Measurements from ENCODE around the gene DNAH14.

DNA sequence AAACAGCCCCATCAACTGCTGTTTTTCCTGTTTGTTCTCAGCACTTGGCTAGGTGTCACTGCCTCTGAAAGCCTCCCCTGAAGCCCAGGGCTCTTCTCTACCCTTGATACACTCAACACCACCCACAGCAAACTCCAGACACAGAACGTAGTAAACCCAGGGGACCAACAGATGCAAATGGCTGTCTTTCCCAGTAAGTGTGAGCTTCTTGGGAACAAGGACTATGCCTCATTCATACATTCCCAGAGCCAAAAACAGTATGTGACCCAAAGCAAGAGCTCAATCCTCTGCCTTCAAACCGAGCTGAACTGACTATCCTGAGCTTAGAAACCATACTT is 494.0 kb downstream of the DNAH14 start:
- TF ChIP-seq EZH2phosphoT487 (IDR thresholded peaks at IDR 0.05; ENCODE audit: unreplicated experiment) (no peak), CTCF (conservative IDR thresholded peaks at IDR 0.05; ENCODE audit: low read depth in 2 of 2) (no peak), EZH2 (IDR thresholded peaks at IDR 0.05; ENCODE audit: low read depth, unreplicated experiment) (no peak), POLR2AphosphoS5 (IDR thresholded peaks at IDR 0.05; ENCODE audit: low read depth) (no peak), ETS1 (IDR thresholded peaks at IDR 0.05) (no peak), CREB1 (CRISPR knock-in tag; IDR thresholded peaks at IDR 0.05; ENCODE audit: low read depth) (no peak), STAT1 (IDR thresholded peaks at IDR 0.05; ENCODE audit: unreplicated experiment) (no peak), ZNF114 (CRISPR knock-in tag; IDR thresholded peaks at IDR 0.05) (no peak), NANOG (IDR thresholded peaks at IDR 0.05; ENCODE audit: borderline replicate concordance) (no peak)
- TF ChIP-seq, protein P1, sequence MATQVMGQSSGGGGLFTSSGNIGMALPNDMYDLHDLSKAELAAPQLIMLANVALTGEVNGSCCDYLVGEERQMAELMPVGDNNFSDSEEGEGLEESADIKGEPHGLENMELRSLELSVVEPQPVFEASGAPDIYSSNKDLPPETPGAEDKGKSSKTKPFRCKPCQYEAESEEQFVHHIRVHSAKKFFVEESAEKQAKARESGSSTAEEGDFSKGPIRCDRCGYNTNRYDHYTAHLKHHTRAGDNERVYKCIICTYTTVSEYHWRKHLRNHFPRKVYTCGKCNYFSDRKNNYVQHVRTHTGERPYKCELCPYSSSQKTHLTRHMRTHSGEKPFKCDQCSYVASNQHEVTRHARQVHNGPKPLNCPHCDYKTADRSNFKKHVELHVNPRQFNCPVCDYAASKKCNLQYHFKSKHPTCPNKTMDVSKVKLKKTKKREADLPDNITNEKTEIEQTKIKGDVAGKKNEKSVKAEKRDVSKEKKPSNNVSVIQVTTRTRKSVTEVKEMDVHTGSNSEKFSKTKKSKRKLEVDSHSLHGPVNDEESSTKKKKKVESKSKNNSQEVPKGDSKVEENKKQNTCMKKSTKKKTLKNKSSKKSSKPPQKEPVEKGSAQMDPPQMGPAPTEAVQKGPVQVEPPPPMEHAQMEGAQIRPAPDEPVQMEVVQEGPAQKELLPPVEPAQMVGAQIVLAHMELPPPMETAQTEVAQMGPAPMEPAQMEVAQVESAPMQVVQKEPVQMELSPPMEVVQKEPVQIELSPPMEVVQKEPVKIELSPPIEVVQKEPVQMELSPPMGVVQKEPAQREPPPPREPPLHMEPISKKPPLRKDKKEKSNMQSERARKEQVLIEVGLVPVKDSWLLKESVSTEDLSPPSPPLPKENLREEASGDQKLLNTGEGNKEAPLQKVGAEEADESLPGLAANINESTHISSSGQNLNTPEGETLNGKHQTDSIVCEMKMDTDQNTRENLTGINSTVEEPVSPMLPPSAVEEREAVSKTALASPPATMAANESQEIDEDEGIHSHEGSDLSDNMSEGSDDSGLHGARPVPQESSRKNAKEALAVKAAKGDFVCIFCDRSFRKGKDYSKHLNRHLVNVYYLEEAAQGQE (IDR thresholded peaks at IDR 0.05; ENCODE audit: unreplicated experiment): no peak
- TF ChIP-seq, protein P2, sequence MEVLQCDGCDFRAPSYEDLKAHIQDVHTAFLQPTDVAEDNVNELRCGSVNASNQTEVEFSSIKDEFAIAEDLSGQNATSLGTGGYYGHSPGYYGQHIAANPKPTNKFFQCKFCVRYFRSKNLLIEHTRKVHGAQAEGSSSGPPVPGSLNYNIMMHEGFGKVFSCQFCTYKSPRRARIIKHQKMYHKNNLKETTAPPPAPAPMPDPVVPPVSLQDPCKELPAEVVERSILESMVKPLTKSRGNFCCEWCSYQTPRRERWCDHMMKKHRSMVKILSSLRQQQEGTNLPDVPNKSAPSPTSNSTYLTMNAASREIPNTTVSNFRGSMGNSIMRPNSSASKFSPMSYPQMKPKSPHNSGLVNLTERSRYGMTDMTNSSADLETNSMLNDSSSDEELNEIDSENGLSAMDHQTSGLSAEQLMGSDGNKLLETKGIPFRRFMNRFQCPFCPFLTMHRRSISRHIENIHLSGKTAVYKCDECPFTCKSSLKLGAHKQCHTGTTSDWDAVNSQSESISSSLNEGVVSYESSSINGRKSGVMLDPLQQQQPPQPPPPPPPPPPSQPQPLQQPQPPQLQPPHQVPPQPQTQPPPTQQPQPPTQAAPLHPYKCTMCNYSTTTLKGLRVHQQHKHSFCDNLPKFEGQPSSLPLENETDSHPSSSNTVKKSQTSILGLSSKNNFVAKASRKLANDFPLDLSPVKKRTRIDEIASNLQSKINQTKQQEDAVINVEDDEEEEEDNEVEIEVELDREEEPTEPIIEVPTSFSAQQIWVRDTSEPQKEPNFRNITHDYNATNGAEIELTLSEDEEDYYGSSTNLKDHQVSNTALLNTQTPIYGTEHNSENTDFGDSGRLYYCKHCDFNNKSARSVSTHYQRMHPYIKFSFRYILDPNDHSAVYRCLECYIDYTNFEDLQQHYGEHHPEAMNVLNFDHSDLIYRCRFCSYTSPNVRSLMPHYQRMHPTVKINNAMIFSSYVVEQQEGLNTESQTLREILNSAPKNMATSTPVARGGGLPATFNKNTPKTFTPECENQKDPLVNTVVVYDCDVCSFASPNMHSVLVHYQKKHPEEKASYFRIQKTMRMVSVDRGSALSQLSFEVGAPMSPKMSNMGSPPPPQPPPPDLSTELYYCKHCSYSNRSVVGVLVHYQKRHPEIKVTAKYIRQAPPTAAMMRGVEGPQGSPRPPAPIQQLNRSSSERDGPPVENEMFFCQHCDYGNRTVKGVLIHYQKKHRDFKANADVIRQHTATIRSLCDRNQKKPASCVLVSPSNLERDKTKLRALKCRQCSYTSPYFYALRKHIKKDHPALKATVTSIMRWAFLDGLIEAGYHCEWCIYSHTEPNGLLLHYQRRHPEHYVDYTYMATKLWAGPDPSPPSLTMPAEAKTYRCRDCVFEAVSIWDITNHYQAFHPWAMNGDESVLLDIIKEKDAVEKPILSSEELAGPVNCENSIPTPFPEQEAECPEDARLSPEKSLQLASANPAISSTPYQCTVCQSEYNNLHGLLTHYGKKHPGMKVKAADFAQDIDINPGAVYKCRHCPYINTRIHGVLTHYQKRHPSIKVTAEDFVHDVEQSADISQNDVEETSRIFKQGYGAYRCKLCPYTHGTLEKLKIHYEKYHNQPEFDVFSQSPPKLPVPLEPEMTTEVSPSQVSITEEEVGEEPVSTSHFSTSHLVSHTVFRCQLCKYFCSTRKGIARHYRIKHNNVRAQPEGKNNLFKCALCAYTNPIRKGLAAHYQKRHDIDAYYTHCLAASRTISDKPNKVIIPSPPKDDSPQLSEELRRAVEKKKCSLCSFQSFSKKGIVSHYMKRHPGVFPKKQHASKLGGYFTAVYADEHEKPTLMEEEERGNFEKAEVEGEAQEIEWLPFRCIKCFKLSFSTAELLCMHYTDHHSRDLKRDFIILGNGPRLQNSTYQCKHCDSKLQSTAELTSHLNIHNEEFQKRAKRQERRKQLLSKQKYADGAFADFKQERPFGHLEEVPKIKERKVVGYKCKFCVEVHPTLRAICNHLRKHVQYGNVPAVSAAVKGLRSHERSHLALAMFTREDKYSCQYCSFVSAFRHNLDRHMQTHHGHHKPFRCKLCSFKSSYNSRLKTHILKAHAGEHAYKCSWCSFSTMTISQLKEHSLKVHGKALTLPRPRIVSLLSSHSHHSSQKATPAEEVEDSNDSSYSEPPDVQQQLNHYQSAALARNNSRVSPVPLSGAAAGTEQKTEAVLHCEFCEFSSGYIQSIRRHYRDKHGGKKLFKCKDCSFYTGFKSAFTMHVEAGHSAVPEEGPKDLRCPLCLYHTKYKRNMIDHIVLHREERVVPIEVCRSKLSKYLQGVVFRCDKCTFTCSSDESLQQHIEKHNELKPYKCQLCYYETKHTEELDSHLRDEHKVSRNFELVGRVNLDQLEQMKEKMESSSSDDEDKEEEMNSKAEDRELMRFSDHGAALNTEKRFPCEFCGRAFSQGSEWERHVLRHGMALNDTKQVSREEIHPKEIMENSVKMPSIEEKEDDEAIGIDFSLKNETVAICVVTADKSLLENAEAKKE (CRISPR knock-in tag; IDR thresholded peaks at IDR 0.05): no peak

Data from GM23338 (cell line).